H1 (cell line): ENCODE results near the gene GALNTL6. TPM values are rescaled to one million over a fixed set of nuclear protein-coding genes. Genes with fewer than 3 reads are reported as not detected.

Experiments used
- CTCF ChIA-PET: fragments of 300-600 bp; sonication (Branson Sonifier 250); formaldehyde crosslinking; loops from one replicate; lab custom pipeline; 2021; ENCODE audit not compliant: partially characterized antibody; lab: Charles Lee
- POLR2A ChIA-PET: fragments of 300-600 bp; sonication (Branson Sonifier 250); formaldehyde crosslinking; loops from one replicate; lab custom pipeline; 2021; ENCODE audit warnings: inconsistent platforms; ENCODE audit not compliant: partially characterized antibody; lab: Charles Lee
- DNase-seq, 2 experiments: peaks; one replicate each; pipeline versions ENCODE4 v3.0.0 to v3.0.0-alpha.2; 2010 to 2022; ENCODE audit warnings: low spot score in 2 of 2, low read depth in 1 of 2, mixed read lengths in 1 of 2
- FAIRE-seq: peaks from 2 replicates; lab custom pipeline; 2011; peaks lifted over from hg19 to GRCh38; lab: Jason Lieb, UNC
- H2AFZ ChIP-seq: 2 replicates; pipeline ENCODE4 v1.8.1; 2012; ENCODE audit warnings: low read length, inconsistent platforms
- H2AK5ac ChIP-seq: 2 replicates; pipeline ENCODE4 v1.6.1; 2013; ENCODE audit warnings: low read depth, low read length
- H2BK120ac ChIP-seq: replicated peaks from 2 replicates; pipeline ENCODE3; 2013; ENCODE audit warnings: low read depth, low read length, inconsistent platforms
- H2BK12ac ChIP-seq: 2 replicates; pipeline ENCODE4 v1.6.1; 2013; ENCODE audit warnings: low read depth, low read length
- H2BK15ac ChIP-seq: 2 replicates; pipeline ENCODE4 v1.6.1; 2013; ENCODE audit warnings: low read length
- H2BK20ac ChIP-seq: 2 replicates; pipeline ENCODE4 v1.6.1; 2013; ENCODE audit warnings: low read length
- H2BK5ac ChIP-seq: 2 replicates; pipeline ENCODE4 v1.6.1; 2013; ENCODE audit warnings: low read depth, low read length
- H3K14ac ChIP-seq: 2 replicates; pipeline ENCODE4 v1.6.1; 2013; ENCODE audit warnings: inconsistent platforms; ENCODE audit not compliant: insufficient read length
- H3K18ac ChIP-seq: 2 replicates; pipeline ENCODE4 v1.6.1; 2013; ENCODE audit warnings: low read length; ENCODE audit errors: extremely low read depth
- H3K23ac ChIP-seq: 2 replicates; pipeline ENCODE4 v1.6.1; 2013; ENCODE audit warnings: inconsistent platforms; ENCODE audit not compliant: insufficient read length
- H3K23me2 ChIP-seq: 2 replicates; pipeline ENCODE4 v1.6.1; 2013; ENCODE audit warnings: low read depth, low read length
- H3K27ac ChIP-seq: 2 replicates; pipeline ENCODE4 v1.6.1; 2011; ENCODE audit warnings: low read depth, low read length, inconsistent platforms
- H3K27me3 ChIP-seq, 4 experiments: replicated peaks in 1 of 4; 1 replicate in 1 of 4; 2 replicates in 3 of 4; pipeline versions ENCODE4 v1.6.1 to v1.8.1; 2011 to 2013; ENCODE audit warnings: low read length in 3 of 4, mild to moderate bottlenecking in 3 of 4, inconsistent platforms in 2 of 4, mixed read lengths in 2 of 4, moderate library complexity in 1 of 4; ENCODE audit not compliant: control insufficient read depth in 3 of 4, insufficient read depth in 3 of 4; ENCODE audit errors: extremely low read depth in 1 of 4
- H3K36me3 ChIP-seq, 4 experiments: 2 replicates each; pipeline versions ENCODE4 v1.6.1 to v1.8.1; 2011 to 2013; ENCODE audit warnings: mild to moderate bottlenecking in 4 of 4, low read length in 3 of 4, moderate library complexity in 2 of 4, control low read depth in 1 of 4, inconsistent platforms in 1 of 4; ENCODE audit not compliant: insufficient read depth in 4 of 4, control insufficient read depth in 2 of 4
- H3K4ac ChIP-seq: replicated peaks from 2 replicates; pipeline ENCODE3; 2013; ENCODE audit warnings: low read length, low read depth, mixed read lengths, inconsistent platforms; ENCODE audit not compliant: insufficient read length
- H3K4me1 ChIP-seq, 4 experiments: replicated peaks in 1 of 4; 1 replicate in 1 of 4; 2 replicates in 3 of 4; pipeline versions ENCODE4 v1.6.1 to v1.8.1; 2011 to 2013; ENCODE audit warnings: low read length in 3 of 4, inconsistent platforms in 2 of 4, mixed read lengths in 1 of 4; ENCODE audit not compliant: insufficient read depth in 4 of 4, control insufficient read depth in 3 of 4
- H3K4me2 ChIP-seq, 2 experiments: 2 replicates each; pipeline versions ENCODE4 v1.6.1 to v1.8.1; 2011 to 2013; ENCODE audit warnings: low read depth in 2 of 2, low read length in 2 of 2, control low read depth in 1 of 2, inconsistent platforms in 1 of 2, mild to moderate bottlenecking in 1 of 2; ENCODE audit not compliant: insufficient read depth in 1 of 2
- H3K4me3 ChIP-seq, 4 experiments: fragments of 200-600, 300-600 bp in 1 of 4; sonication (generic), shearing (Covaris generic), sonication (Bioruptor Twin) in 1 of 4; 2 replicates each; pipeline versions ENCODE4 v1.5.1 to v1.8.1; 2011 to 2016; ENCODE audit warnings: low read length in 4 of 4, low read depth in 3 of 4, control low read depth in 2 of 4, inconsistent platforms in 2 of 4, mild to moderate bottlenecking in 2 of 4, mixed read lengths in 1 of 4, moderate library complexity in 1 of 4; ENCODE audit not compliant: insufficient read depth in 2 of 4; ENCODE audit errors: extremely low read depth in 1 of 4
- H3K56ac ChIP-seq: replicated peaks from 2 replicates; pipeline ENCODE3; 2013; ENCODE audit warnings: low read depth, mild to moderate bottlenecking, mixed read lengths, low read length, inconsistent platforms; ENCODE audit not compliant: insufficient read length
- H3K79me1 ChIP-seq: 2 replicates; pipeline ENCODE4 v1.6.1; 2013; ENCODE audit warnings: low read depth, low read length, control low read depth
- H3K79me2 ChIP-seq, 2 experiments: 2 replicates each; pipeline versions ENCODE4 v1.6.1 to v1.8.1; 2012 to 2013; ENCODE audit warnings: low read length in 2 of 2, mild to moderate bottlenecking in 2 of 2, inconsistent platforms in 1 of 2; ENCODE audit not compliant: insufficient read depth in 2 of 2, control insufficient read depth in 1 of 2
- H3K9ac ChIP-seq, 4 experiments: replicated peaks in 1 of 4; 1 replicate in 1 of 4; 2 replicates in 3 of 4; pipeline versions ENCODE4 v1.6.1 to v1.8.1; 2011 to 2013; ENCODE audit warnings: low read depth in 3 of 4, low read length in 3 of 4, control low read depth in 2 of 4, mild to moderate bottlenecking in 2 of 4, moderate library complexity in 2 of 4, inconsistent platforms in 1 of 4; ENCODE audit errors: extremely low read depth in 1 of 4
- H3K9me3 ChIP-seq, 2 experiments: 2 replicates each; pipeline versions ENCODE4 v1.6.1 to v1.8.1; 2012 to 2013; ENCODE audit warnings: mild to moderate bottlenecking in 2 of 2, moderate library complexity in 2 of 2, control low read depth in 1 of 2, inconsistent platforms in 1 of 2, low read depth in 1 of 2, low read length in 1 of 2, mixed read lengths in 1 of 2; ENCODE audit not compliant: insufficient read depth in 2 of 2
- H4K20me1 ChIP-seq, 2 experiments: replicated peaks in 1 of 2; 2 replicates each; pipeline versions ENCODE3 to v1.8.1; 2011 to 2013; ENCODE audit warnings: inconsistent platforms in 2 of 2, low read length in 2 of 2, mild to moderate bottlenecking in 1 of 2; ENCODE audit not compliant: insufficient read depth in 2 of 2, control insufficient read depth in 1 of 2
- H4K5ac ChIP-seq: 2 replicates; pipeline ENCODE4 v1.6.1; 2013; ENCODE audit warnings: low read length, low read depth, mixed read lengths, inconsistent platforms; ENCODE audit not compliant: insufficient read length
- H4K8ac ChIP-seq: 2 replicates; pipeline ENCODE4 v1.8.0; 2013; ENCODE audit warnings: mild to moderate bottlenecking, moderate library complexity, low read length, inconsistent platforms; ENCODE audit not compliant: insufficient read depth; ENCODE audit errors: extremely low read depth
- H4K91ac ChIP-seq: replicated peaks from 2 replicates; pipeline ENCODE3; 2013; ENCODE audit warnings: low read length, mixed read lengths, inconsistent platforms; ENCODE audit not compliant: insufficient read length
- CBX8 ChIP-seq: fragments of 300-800, 300-1000 bp; sonication (generic); IDR thresholded peaks from 2 replicates; pipeline ENCODE4 v1.7.1; 2016; ENCODE audit warnings: low read depth, low read length, borderline replicate concordance
- TEAD4 ChIP-seq: IDR thresholded peaks from 2 replicates; pipeline ENCODE4 v1.6.1; 2012; ENCODE audit warnings: low read depth, low read length, inconsistent platforms, mixed read lengths
- WGBS, 2 experiments: shearing (Covaris generic) in 1 of 2; methylation state at CpG; one replicate each; pipeline versions ENCODE4 v1.1.6 to v1.1.7; 2013 to 2015; ENCODE audit warnings: low lambda C conversion rate in 2 of 2, mixed read lengths in 2 of 2, inconsistent platforms in 1 of 2, low coverage in 1 of 2, missing lambda C conversion rate in 1 of 2; ENCODE audit not compliant: insufficient replicate concordance in 2 of 2, insufficient coverage in 1 of 2, insufficient read length in 1 of 2; ENCODE audit errors: extremely low coverage in 1 of 2, missing lambda C conversion rate in 1 of 2; 5-methylcytosine and 5-hydroxymethylcytosine counted together
- polyA plus RNA-seq, 7 experiments: library from polyadenylated mRNA; depleted of rRNA in 3 of 7; stranded (reverse) in 5 of 7; unstranded in 2 of 7; fragments of >200 nt in 5 of 7; fragments of 200-250 nt in 2 of 7; gene quantifications; 1 replicate in 5 of 7; 2 replicates in 1 of 7; 4 replicates in 1 of 7; pipeline versions ENCODE4 v1.2.1 to v1.2.3, GENCODE V29; 2011 to 2013; ENCODE audit warnings: missing spikeins in 2 of 7, mixed read lengths in 2 of 7
- total RNA-seq: library from RNA; stranded (reverse); fragmentation: NEBNext Ultra II Directional; extraction: Animal tissue kit (Norgen Biotek cat#: 25700); gene quantifications from 2 replicates; pipeline ENCODE4 v1.2.1, GENCODE V29; 2021

Gene GALNTL6
- total and polyA plus RNA-seq, 2 of the 8 experiments (the other 6 are each of a cell fraction or from before 2014, with no cell fraction given), result 0.03 to 0.32 TPM

- H3K23me2 ChIP-seq, result peaks cover 3% of the 10 kb centered on the region; the same call in 1 of the 2 replicates
- WGBS, 2 experiments, result 75% methylated on average over 1 of the region's 1 CpG; no CpG with 5 or more reads in 1 of the 2 experiments
- no peak overlapping the region for H2AK5ac ChIP-seq
- H3K23ac ChIP-seq, result no peak overlapping the region
- no peak overlapping the region for H4K8ac ChIP-seq
- H3K27ac ChIP-seq, result no peak overlapping the region
- no peak overlapping the region for H2BK5ac ChIP-seq
- H3K56ac ChIP-seq, result no peak overlapping the region
- no peak overlapping the region for H2BK15ac ChIP-seq
- no peak overlapping the region for H3K4me2 ChIP-seq
- no peak overlapping the region for H3K4ac ChIP-seq
- H3K14ac ChIP-seq, result no peak overlapping the region
- H2BK120ac ChIP-seq, result no peak overlapping the region
- POLR2A ChIA-PET, result no interaction called here
- H3K9me3 ChIP-seq, result no peaks in the 10 kb centered on the region
- FAIRE-seq (no peak), DNase-seq (no peak)
- no peak overlapping the region for H4K91ac ChIP-seq
- TF ChIP-seq TEAD4 (peak; percentile 77), CBX8 (no peak)
- H2BK12ac ChIP-seq, result no peak overlapping the region
- H3K4me1 ChIP-seq, result no peaks in the 10 kb centered on the region
- no peak overlapping the region; the same call in 1 of the 2 replicates for H2BK20ac ChIP-seq
- H3K4me3 ChIP-seq, result no peak overlapping the region
- no peak overlapping the region for H4K5ac ChIP-seq
- no peaks in the 10 kb centered on the region for H3K27me3 ChIP-seq
- no peak overlapping the region for H3K9ac ChIP-seq
- no peaks in the 10 kb centered on the region for H3K79me2 ChIP-seq
- H4K20me1 ChIP-seq, result peaks cover 0 to 2% of the 10 kb centered on the region in 2 experiments
- 0 out of 2 replicates have a peak overlapping the region, but pooled peaks have one; percentile 9 for H2AFZ ChIP-seq
- CTCF ChIA-PET, result interaction anchor here (0.8 kb wide), 1 partner anchor 311 kb away, joined by 4 read pairs; no protein-coding TSS in a partner anchor
- H3K79me1 ChIP-seq, result no peaks in the 10 kb centered on the region
- no peak overlapping the region; the same call in 1 of the 2 replicates for H3K18ac ChIP-seq
- H3K36me3 ChIP-seq, result no peaks in the 10 kb centered on the region
Measured at GRCh38 chr4:172169871-172170270, 356.7 kb downstream of the GALNTL6 start.
